ENCODE data around the gene YWHAE. TPM values are rescaled to one million over a fixed set of nuclear protein-coding genes. Genes with fewer than 3 reads are reported as not detected.

The YWHAE gene
- total RNA-seq, 2 experiments from 2014 or later = 267 to 646 TPM

Small RNA genes lying within 50 kb of the gene (small RNA-seq; reads per million reads assigned to genes)
- not detected for gene AC032044.2

Other genes starting within 250 kb of the YWHAE start
- 153 and 164 TPM in 2 replicates for gene ABR, start 220.2 kb downstream of the YWHAE start, total RNA-seq (2014; rRNA removed; shearing (Covaris generic))
- gene ABR, start 220.2 kb downstream of the YWHAE start, total RNA-seq (2022) = 181 and 199 TPM in 2 replicates
- not detected in 2 replicates for gene BHLHA9, start 129.8 kb downstream of the YWHAE start, total RNA-seq (2014; rRNA removed; shearing (Covaris generic))
- gene BHLHA9, start 129.8 kb downstream of the YWHAE start, total RNA-seq (2022) = not detected in 2 replicates
- not detected in 2 replicates for gene TRARG1, start 120.6 kb downstream of the YWHAE start, total RNA-seq (2014; rRNA removed; shearing (Covaris generic))
- not detected in 2 replicates for gene TRARG1, start 120.6 kb downstream of the YWHAE start, total RNA-seq (2022)
- gene CRK, start 56.0 kb upstream of the YWHAE start, total RNA-seq (2014; rRNA removed; shearing (Covaris generic)) = 30.5 and 32.0 TPM in 2 replicates
- 30.4 TPM in 2 replicates for gene CRK, start 56.0 kb upstream of the YWHAE start, total RNA-seq (2022)
- gene MYO1C, start 92.5 kb upstream of the YWHAE start, total RNA-seq (2014; rRNA removed; shearing (Covaris generic)) = 16.1 and 17.2 TPM in 2 replicates
- gene MYO1C, start 92.5 kb upstream of the YWHAE start, total RNA-seq (2022) = 70.5 and 74.4 TPM in 2 replicates
- gene INPP5K, start 116.4 kb upstream of the YWHAE start, total RNA-seq (2014; rRNA removed; shearing (Covaris generic)) = 23.4 and 28.8 TPM in 2 replicates
- 40.7 and 47.0 TPM in 2 replicates for gene INPP5K, start 116.4 kb upstream of the YWHAE start, total RNA-seq (2022)
- 15.0 and 27.7 TPM in 2 replicates for gene PITPNA, start 162.6 kb upstream of the YWHAE start, total RNA-seq (2014; rRNA removed; shearing (Covaris generic))
- 51.2 and 51.8 TPM in 2 replicates for gene PITPNA, start 162.6 kb upstream of the YWHAE start, total RNA-seq (2022)
- gene SLC43A2, start 228.6 kb upstream of the YWHAE start, total RNA-seq (2014; rRNA removed; shearing (Covaris generic)) = 9.2 and 16.7 TPM in 2 replicates
- gene SLC43A2, start 228.6 kb upstream of the YWHAE start, total RNA-seq (2022) = 16.6 and 17.1 TPM in 2 replicates
- 0.19 and 0.31 TPM in 2 replicates for gene SCARF1, start 245.5 kb upstream of the YWHAE start, total RNA-seq (2014; rRNA removed; shearing (Covaris generic))
- 0.29 and 0.41 TPM in 2 replicates for gene SCARF1, start 245.5 kb upstream of the YWHAE start, total RNA-seq (2022)
- 0.82 and 3.2 TPM in 2 replicates for gene RILP, start 249.6 kb upstream of the YWHAE start, total RNA-seq (2014; rRNA removed; shearing (Covaris generic))
- gene RILP, start 249.6 kb upstream of the YWHAE start, total RNA-seq (2022) = 0.59 and 1.2 TPM in 2 replicates